BE2C (cell line): Measurements from ENCODE around the gene KRTAP10-12.

Experiments
- DNase-seq: peaks from one replicate; pipeline ENCODE4 v3.0.0-alpha.2; 2020
- H3K27me3 ChIP-seq: fragments of 250-450 bp; sonication (Bioruptor Pico); 2 replicates; pipeline ENCODE4 v1.5.1; 2020; ENCODE audit warnings: mild to moderate bottlenecking
- H3K36me3 ChIP-seq: fragments of 250-450 bp; sonication (Bioruptor Pico); 2 replicates; pipeline ENCODE4 v1.5.1; 2020; ENCODE audit warnings: mild to moderate bottlenecking
- H3K4me1 ChIP-seq: fragments of 250-450 bp; sonication (Bioruptor Pico); 2 replicates; pipeline ENCODE4 v1.5.1; 2020
- H3K4me3 ChIP-seq: 2 replicates; pipeline ENCODE4 v1.5.1; 2011; ENCODE audit warnings: low read depth, low read length
- H3K9me3 ChIP-seq: fragments of 250-450 bp; sonication (Bioruptor Pico); 2 replicates; pipeline ENCODE4 v1.5.1; 2020
- CTCF ChIP-seq: IDR thresholded peaks from 2 replicates; pipeline ENCODE4 v1.5.1; 2012; ENCODE audit warnings: mild to moderate bottlenecking, low read depth, low read length

Gene KRTAP10-12

GRCh38 chr21:44706026-44706705 lies 9.2 kb downstream of the KRTAP10-12 start:
- DNase-seq = no peak
- no peak overlapping the region for H3K4me3 ChIP-seq
- no peaks in the 10 kb centered on the region for H3K4me1 ChIP-seq
- H3K27me3 ChIP-seq = peaks cover 87% of the 10 kb centered on the region
- no peaks in the 10 kb centered on the region for H3K9me3 ChIP-seq
- no peak for TF ChIP-seq CTCF
- H3K36me3 ChIP-seq = no peaks in the 10 kb centered on the region

- Histone ChIP-seq H3K4me3 (no peak overlapping the region), H3K27me3 (peaks cover 86% of the 10 kb centered on the region), H3K36me3 (no peaks in the 10 kb centered on the region), H3K9me3 (no peaks in the 10 kb centered on the region), H3K4me1 (no peaks in the 10 kb centered on the region)
- no peak for TF ChIP-seq CTCF
- DNase-seq = no peak
Observed at GRCh38 chr21:44706706-44707581, 10.0 kb downstream of the KRTAP10-12 start.

- Histone ChIP-seq H3K9me3 (no peaks in the 10 kb centered on the region), H3K4me1 (no peaks in the 10 kb centered on the region), H3K27me3 (peaks cover 85% of the 10 kb centered on the region), H3K36me3 (no peaks in the 10 kb centered on the region), H3K4me3 (no peak overlapping the region)
- no peak for DNase-seq
- TF ChIP-seq CTCF = no peak
Observed at GRCh38 chr21:44708213-44708865, 11.4 kb downstream of the KRTAP10-12 start.

- Histone ChIP-seq H3K4me1 (no peaks in the 10 kb centered on the region), H3K4me3 (no peak overlapping the region), H3K9me3 (no peaks in the 10 kb centered on the region), H3K36me3 (no peaks in the 10 kb centered on the region), H3K27me3 (peaks cover 85% of the 10 kb centered on the region)
- TF ChIP-seq CTCF = no peak
- no peak for DNase-seq
Observed at GRCh38 chr21:44708866-44709425, 12.0 kb downstream of the KRTAP10-12 start.

- Histone ChIP-seq H3K9me3 (no peaks in the 10 kb centered on the region), H3K27me3 (peaks cover 83% of the 10 kb centered on the region), H3K4me3 (no peak overlapping the region), H3K36me3 (no peaks in the 10 kb centered on the region), H3K4me1 (no peaks in the 10 kb centered on the region)
- DNase-seq = no peak
- TF ChIP-seq CTCF = no peak
Observed at GRCh38 chr21:44709426-44710293, 12.7 kb downstream of the KRTAP10-12 start.
